Epithelial cell of proximal tubule (primary cell): ENCODE data around the gene U2AF1. TPM values are rescaled to one million over a fixed set of nuclear protein-coding genes. Genes with fewer than 3 reads are reported as not detected.
"Not testable (repeated sequence)": the region's sequence is repeated elsewhere in the genome, so short reads cannot be mapped to it uniquely, and the experiment has no call there.

ENCODE experiments used
- DNase-seq: peaks from one replicate; pipeline ENCODE4 v3.0.0-alpha.2; 2011; ENCODE audit warnings: low read depth
- H3K4me3 ChIP-seq: 2 replicates; pipeline ENCODE4 v1.5.1; 2011; ENCODE audit warnings: low read depth, mild to moderate bottlenecking, low read length
- total RNA-seq: library from RNA; depleted of rRNA; stranded (reverse); fragments of >200 nt; gene quantifications from 2 replicates; pipeline ENCODE4 v1.2.3, GENCODE V29; 2015

U2AF1 gene, protein sequence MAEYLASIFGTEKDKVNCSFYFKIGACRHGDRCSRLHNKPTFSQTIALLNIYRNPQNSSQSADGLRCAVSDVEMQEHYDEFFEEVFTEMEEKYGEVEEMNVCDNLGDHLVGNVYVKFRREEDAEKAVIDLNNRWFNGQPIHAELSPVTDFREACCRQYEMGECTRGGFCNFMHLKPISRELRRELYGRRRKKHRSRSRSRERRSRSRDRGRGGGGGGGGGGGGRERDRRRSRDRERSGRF
- 24.7 and 61.6 TPM in 2 replicates for total RNA-seq

DNA sequence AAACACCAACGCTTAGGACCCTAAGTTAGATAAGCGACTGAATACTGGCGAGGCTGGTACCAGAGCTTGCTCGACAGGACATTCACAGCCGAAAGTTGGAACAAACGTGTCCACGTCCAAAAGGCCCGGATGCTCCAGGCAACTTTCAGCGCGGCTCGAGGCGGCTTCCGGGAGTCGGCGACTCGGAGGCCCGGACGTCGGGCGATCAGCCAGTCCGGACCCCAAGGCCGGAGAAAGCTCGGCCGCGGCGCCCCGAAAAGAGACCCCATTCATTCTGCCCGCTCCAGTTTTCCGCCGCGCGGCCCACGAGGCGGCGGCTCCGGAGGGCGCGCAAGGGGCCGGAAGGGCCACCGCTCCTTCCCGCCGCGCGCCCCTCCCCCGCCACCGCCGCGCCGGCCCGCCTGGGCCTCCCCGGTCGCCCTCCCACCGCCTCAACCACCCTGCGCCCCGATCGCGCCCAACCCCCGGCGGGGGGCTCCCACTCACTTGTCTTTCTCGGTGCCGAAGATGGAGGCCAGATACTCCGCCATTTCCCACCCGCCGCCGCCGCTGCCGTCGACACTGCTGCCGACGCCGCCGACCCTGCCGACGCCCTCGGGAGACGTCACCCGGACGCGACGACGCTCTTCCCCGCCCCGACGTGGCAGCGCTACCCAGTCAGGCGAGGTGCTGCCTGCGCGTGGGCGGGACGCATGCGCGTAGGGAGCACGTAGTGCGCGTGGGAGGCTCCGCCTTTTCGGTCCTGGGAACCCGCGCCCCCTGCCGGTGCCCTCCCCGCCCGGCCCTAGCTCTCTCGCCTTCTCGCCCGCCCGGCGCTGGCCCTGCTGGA, at the start of gene U2AF1:
Gene U2AF1, minus strand, starts transcription at position 606 of the 829 bp plus-strand sequence. Its CDS starts 76 bp downstream, at position 530.
- peak within 1 kb of the TSS; percentile 52 for H3K4me3 ChIP-seq
- not testable (repeated sequence) for DNase-seq

DNA sequence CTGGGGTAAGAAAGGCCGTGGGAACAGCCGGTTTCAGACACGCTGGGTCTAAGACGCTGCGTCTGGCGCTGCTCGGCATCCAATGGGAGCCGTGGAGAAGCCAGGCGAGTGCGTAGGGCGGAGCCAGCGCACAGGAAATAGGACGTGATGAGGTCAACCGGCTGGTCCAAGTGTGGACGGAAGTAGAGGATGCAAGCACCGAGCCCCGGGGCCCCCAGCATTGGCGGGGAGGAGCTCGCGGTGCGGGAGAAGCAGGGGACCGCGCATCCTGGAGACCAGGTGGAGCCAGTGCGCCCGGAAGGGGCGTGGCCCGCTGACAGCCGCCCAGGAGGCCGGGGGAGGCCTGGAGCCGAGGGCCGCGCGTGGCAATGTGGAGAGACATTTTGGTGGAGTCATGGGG, 46.2 kb upstream of the U2AF1 start:
- DNase-seq, H3K4me3 ChIP-seq: not testable (repeated sequence)

DNA sequence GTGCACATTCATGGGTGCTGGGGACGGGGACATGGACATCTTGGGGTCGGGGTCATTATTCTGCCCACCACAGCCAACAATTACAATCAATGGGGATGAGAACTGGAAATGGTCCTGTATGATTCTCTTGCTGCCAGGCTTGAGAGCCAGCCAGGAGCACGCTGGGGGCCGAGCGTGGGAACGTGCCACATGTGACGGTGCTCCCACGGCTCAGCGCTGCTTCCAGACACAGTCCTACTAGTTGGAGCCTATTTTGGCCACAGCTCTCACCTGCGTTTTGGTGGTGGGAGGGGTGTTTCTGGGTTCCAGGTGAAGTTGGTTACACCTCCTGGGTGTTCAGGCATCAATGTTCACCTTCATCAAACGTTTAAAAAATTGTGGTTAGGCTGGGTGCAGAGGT, 42.0 kb upstream of the U2AF1 start:
- DNase-seq, H3K4me3 ChIP-seq: not testable (repeated sequence)

DNA sequence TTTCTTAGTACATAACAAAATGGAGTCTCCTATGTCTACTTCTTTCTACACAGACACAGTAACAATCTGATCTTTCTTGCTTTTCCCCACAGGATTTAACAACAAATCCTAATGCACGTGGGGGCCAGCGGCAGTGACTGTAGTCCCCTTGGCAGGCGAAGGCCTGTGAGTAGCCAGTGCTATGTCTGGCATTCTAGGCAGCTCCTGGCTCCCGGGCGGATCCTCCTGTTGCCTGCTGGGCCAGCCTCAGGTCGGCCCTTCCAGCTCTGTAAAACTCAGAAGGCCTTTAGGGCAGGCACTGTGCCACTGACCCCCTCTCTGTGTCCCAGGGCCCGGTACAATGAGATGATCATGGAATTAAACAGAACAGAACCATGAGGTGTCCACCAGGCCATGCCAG, 40.6 kb upstream of the U2AF1 start:
- not testable (repeated sequence) for H3K4me3 ChIP-seq, DNase-seq

DNA sequence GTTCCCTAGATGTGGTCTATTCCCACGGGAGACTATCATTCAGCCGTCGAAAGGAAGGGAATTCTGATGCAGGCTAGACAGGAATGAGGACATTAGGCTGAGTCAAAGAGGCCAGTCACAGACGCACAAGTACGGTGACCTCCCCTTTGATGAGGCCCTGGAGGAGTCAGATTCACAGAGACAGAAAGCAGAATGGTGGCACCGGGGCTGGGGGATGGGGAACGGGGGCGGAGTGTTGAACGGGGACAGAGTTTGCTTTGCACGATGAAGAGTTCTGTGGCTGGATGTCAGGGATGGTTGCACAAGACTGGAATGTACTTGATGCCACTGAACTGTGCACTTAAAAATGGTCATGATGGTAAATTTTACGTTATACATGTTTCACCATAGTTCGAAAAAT, 39.3 kb upstream of the U2AF1 start:
- not testable (repeated sequence) for H3K4me3 ChIP-seq, DNase-seq

DNA sequence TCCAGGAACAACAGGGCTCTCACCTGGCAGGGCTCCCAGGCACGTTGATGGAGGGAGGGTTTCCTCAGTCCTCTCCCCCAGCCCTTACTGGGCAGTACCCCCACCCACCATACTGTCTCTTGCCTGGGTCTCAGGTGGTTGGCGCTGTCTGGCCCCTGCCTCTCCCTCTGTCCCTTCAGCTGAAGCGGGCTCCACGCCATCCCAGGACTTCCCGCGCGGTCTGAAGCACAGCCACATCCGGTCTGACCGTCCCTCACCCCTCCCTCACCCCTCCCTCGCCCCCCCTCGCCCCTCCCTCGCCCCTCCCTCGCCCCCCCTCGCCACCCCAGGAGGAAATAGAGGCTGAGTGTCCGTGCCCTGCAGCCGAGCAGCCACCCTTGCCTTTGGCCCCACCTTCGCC, 34.0 kb upstream of the U2AF1 start:
- not testable (repeated sequence) for H3K4me3 ChIP-seq, DNase-seq

DNA sequence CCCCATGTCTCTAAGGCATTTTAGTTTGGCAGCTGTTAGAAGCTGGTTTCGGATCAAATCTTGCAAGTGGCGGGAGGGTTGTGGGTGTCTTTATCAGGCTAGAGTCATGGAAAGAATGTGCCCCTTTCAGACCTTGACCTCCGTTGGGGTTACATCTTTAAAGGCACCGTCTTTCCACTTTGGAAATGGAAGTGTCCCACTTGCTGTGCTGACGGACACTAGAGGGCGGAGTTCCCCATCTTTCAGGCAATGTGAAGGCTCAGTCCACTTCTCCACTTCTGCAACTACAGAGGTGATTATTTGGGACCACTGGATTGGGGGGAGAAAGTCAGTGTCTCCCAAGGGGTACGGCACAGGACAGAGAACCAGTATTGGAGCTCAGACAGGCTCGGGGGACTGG, 31.6 kb upstream of the U2AF1 start:
- DNase-seq, H3K4me3 ChIP-seq: not testable (repeated sequence)

DNA sequence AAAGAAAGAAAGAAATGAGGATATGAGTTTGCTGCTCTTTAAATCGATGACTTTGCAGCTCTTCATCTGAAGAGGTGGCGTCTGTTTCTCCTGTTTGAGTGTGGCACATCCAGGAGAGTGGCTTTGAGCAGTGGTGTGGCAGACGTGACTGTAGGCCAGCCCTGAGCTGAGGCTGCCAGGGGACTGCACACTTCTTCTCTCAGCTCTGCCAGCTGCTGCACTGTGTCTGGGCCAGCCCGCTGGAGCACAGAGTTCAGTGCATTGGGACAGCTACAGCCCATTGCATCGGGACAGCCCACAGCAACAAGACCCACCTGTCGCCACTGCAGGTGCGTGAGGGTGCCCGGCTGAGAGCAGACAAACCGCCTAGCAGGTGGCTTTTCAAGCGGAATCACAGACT, 27.1 kb upstream of the U2AF1 start:
- DNase-seq, H3K4me3 ChIP-seq: not testable (repeated sequence)

DNA sequence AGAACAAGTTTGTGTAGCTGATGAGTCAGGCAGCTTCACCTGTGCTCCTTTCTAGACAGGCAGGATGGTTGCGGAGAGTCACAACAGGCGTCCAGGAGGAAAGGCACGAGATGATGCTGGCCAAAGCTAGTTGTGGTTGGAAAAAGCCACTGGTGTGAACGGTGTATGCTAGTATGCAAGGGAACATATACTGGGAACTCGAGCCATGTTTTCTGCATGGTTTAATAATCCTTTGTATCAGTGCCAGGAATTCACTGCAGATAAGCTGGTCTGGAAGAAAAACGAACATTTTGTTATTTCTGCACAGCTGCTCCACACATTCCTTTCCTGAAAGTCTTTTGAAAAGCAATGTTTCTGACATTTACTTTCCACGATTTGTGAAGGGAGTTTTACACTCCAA, 22.7 kb upstream of the U2AF1 start:
- DNase-seq, H3K4me3 ChIP-seq: not testable (repeated sequence)

DNA sequence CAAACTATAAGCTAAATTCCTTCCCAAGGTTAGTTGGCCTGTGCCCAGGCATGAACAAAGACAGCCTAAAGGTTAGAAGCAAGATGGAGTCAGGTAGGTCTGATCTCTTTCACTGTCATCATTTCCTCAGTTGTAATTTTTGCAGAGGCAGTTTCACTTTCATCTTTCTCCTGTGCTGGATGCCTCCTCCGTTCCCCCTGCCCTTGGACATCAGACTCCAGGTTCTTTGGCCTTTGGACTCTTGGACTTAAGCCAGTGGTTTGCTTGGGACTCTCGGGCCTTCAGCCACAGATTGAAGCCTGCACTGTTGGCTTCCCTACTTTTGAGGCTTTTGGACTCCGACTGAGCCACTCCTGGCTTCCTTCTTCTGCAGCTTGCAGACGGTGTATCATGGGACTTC, 8.6 kb upstream of the U2AF1 start:
- not testable (repeated sequence) for H3K4me3 ChIP-seq, DNase-seq

DNA sequence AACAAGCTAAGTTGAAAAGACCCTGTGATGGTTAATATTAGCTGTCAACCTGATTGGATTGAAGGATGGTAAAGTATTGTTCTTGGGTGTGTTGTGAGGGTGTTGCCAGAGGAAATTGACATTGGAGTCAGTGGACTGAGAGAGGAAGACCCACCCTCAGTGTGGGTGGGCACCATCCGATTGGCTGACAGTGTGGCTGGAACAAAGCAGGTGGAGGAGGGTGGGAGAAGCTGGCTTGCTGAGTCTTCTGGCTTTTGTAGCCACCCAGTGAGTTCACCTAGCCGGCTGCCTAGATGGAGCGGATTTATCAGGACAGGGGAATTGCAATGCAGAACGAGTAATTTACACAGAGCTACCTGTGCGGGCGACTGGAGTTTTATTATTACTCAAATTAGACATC, 7.1 kb upstream of the U2AF1 start:
- DNase-seq, H3K4me3 ChIP-seq: not testable (repeated sequence)

DNA sequence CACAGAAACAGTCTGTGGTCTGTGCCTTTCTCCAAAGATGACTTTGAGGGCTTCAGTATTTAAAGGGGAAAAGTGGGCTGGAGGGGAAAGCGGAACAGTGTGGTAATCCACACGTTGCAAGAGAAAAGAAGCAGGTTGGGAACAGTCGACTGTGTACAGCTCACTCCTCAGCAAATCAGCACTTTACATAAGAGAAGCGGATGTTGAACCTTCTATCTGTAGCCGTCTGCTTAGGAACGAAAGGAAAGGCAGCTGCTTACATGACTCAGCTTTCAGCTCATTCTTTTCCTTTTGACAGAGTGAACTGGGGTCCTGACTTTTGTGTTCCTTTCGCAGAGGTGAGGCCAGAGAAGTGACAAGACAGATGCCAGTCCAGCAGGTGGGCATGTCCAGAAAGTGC, 1.6 kb upstream of the U2AF1 start:
- H3K4me3 ChIP-seq, DNase-seq: not testable (repeated sequence)

DNA sequence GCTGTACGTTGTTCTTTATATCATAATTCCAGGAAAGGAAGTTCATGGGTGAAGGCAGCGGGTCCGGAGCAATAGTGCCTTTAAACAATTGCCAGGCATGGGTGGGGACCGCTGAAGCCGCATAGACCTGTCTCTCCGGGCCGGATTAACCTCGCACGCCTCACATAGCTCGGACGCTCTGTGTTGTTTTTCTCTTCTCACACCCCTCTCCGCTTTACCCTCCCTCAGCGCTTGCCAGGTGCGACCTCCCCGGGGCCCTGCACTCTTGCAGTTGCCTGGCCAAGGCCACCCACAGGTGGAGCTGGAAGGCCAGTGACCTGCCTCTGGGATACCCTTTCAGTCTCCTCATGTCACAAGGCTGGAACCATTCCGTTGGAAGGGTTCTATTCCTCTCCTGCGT, 807 bp upstream of the U2AF1 start:
- H3K4me3 ChIP-seq, DNase-seq: not testable (repeated sequence)

DNA sequence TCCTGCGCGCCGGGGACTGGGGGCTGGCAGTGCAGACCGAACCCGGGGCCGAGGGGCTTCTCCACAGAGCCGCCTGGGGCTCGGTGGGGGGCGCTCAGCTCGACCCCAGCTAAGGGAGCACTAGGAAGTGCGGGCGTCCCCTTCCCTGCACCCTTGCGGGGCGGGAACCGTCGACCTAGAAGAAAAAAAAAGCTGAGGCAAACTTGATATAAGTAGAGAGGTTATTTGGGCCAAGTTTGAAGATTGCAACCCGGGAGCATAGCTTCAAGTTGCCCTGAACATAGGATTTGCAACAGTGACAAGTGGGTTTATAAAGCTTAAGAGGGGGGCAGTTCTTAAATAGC, 396 bp upstream of the U2AF1 start:
- not testable (repeated sequence) for DNase-seq, H3K4me3 ChIP-seq

DNA sequence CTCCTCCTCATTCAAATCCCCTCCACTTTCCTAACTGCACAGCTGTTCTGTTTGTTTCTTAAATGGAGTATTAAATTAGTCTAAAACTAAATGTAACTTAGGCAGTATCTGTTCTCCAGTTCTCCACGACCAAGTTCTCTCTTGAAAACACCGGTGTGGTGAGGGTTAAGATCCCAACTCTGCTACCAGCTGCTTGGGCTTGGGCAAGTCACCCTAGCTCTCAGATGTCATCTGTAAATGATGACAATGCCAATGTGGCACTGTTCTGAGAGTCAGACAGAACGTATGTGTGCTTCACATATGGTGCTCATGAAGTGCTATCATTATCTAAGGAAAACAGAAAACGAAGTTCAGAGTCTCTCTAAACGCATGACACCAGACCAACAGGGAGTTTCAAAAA, 2.7 kb downstream of the U2AF1 start:
- not testable (repeated sequence) for DNase-seq, H3K4me3 ChIP-seq

DNA sequence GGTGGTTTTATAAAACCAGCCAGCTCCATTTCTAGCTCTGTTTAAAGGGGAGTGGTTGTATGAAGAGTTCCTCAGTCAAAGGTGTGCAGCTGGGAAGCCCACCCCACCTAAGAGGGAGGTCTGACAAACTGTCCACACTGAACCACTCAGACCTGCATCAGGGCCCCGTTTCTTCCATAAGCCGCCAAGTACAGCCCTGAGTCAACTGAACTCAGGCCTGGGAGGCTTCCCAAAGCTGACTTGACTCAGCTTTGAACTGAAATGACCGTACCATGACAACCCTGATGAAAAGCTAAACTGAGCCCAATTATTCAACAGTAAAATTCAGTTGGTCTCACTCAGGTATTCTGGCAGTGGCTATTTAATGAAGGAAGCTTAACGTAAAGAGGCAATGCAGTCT, 5.1 kb downstream of the U2AF1 start:
- H3K4me3 ChIP-seq, result not testable (repeated sequence)

DNA sequence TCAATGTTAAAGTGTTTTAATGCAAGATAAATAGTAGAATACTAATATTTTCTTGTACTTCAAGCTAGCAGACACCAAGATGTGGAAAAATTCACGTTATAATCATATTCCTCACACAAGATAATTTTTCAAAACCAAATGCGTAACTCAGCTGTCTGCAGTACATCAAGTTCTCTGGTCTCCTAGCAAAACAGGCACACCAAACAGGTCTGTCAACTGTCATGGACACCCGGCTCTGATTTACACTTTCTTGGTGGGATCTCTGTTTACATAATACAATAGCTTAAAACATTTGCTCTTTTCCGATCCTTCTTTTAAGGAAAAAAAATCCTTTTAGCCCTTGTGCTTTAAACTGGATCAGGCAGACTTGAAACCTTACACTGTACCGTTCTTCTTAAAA, 5.7 kb downstream of the U2AF1 start:
- DNase-seq, H3K4me3 ChIP-seq: not testable (repeated sequence)

More for the DNA sequence above, 5.1 kb downstream of the U2AF1 start:
- not testable (repeated sequence) for DNase-seq

DNA sequence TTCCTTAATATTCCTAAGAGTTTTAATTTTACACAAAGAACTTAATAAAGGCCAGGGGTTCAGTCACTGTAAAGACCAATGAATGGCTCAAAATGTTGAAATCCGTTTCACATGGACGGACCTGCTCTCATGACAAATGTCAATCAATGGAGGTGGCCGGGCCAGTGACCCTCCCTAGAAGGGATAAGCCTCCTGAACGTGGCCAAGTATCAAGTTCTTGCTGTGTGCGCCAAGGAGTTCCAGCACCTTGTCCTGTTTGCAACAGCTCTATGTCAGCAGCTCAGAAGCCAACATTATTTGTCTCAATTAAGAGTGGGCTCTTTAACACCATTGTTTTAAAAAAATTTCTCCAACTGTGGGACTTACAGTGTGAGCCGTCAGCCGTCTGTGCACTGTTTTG, 6.4 kb downstream of the U2AF1 start:
- not testable (repeated sequence) for H3K4me3 ChIP-seq, DNase-seq

DNA sequence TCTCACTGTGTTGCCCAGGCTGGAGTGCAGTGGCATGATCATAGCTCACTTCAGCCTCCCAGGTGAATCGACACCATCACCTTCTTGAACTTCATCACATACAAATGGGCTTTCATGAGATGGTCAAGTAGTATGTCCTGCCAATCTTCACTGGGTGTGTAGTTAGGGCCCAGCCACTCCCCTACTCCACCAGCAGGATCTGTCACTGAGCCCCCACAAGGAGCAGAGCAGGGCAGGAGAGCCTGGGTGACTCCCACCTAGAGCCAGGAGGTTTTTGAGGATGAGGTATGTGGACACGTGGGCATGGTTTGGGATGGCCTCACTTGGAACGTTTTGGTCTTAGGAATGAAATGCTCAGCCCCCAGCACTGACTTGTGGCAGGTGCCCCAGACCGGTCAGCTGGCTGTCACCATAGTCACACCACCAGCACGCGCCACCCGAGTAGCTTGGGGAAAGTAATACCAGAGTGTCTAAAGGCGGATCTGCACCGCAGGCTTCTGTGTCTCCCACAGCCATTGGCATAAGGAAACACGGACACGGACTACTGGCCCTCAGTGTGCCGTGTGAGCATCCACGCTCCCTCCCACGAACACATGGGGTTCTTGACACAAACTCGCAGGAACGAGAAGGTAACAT, 15.3 kb downstream of the U2AF1 start:
- DNase-seq, H3K4me3 ChIP-seq: not testable (repeated sequence)

DNA sequence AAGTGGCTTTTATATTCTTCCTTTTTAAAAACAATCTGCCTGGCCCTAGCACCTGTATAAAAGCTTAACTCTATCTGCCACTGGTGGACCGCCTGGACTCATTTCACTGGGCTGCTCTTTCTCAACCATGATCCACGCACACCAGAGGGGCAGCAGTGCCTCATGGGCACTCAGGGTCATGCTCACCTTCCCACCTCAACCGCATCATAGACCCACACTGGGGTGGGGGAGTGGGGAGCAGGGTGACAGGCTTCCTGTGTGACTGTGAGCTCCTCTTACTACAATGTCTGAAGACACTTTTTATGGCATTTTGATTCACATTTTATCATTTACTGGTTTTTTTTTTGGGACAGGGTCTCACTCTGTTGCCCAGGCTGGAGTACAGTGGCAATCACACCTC, 16.4 kb downstream of the U2AF1 start:
- DNase-seq, H3K4me3 ChIP-seq: not testable (repeated sequence)
